Activated effector memory CD4-positive, alpha-beta T cell treated with anti-CD3 and anti-CD28 coated beads, Interleukin-2, amount 50 U/mL, for 16 hours (primary cell): Measurements from ENCODE around the gene EIF4E1B.

ENCODE experiments used
- DNase-seq: peaks from one replicate; pipeline ENCODE4 v3.0.0-alpha.2; 2020

Gene EIF4E1B

DNA sequence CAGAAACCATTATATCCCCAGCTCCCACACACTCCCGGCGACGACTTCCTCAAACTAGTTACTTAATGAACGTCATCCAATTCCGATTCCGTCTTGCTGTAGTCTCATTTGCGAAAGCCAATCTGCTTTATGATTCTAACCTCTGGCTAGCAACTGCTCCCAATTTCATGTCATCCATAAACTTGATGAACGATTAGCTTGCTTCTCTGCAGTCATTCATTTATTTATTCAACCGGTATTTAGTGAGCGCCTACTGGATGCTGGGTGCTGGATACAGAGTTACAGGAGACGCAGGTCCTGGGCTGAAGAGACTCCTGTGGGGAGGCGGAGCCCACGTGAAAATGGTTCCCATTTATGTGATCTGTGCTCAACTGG lies 63.0 kb downstream of the EIF4E1B start:
- no peak for DNase-seq

DNA sequence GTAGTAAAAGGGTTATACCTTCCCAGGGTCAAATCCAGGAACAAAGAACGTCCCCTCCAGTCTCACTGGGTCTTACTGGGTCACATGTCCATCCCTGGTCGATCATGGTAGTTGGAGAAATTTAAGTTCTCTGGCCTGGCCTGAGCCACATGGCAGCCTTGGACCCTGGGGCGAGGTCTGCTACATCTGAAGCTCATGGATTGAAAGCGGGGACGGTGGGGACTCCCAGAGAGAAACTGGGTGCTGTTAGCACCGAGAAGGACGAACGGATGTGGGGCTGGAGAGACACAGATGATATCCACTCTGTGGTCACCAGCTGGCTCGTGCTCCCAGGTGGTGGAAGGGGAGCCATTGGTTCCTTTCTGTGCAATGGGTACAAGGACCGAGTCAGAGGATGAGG lies 63.7 kb downstream of the EIF4E1B start:
- no peak for DNase-seq

GRCh38 chr5:176694631-176695030 lies 64.2 kb downstream of the EIF4E1B start:
- no peak for DNase-seq

- DNase-seq, result no peak
These were observed 64.6 kb downstream of the EIF4E1B start for GRCh38 chr5:176695073-176695472.
